ENCODE data around the gene MEI1. TPM values are rescaled to one million over a fixed set of nuclear protein-coding genes. Genes with fewer than 3 reads are reported as not detected.

Gene MEI1
- total and polyA plus RNA-seq, 9 of the 15 experiments (the other 6 are each of a cell fraction or from before 2014, with no cell fraction given) = 0.08 to 0.68 (median 0.18) TPM; not detected in 2

DNA sequence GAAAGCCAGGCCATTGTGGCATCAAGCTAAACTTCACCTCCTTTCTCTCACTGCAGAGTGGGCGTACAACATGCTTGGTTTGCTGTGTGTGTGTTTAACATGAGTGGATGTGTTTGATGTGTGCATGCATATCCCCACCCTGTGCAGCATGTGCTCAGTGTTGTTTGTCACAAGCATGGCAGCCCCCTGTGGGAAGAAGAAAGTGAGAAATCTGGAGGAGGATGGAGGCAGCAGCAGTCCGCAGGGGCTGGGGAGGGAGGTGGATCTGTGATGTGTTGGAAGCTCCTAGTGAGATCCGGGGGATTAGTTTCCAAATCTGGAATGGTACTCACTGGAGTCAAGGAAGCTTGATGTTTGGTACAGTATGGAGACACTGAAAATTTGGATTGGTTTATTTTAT is 77.1 kb downstream of the MEI1 start:
- ATAC-seq (no peak), DNase-seq (ENCODE audit: extremely low read depth in 1 of 4, low spot score in 3 of 4) (no peak), FAIRE-seq (no peak)
- no peak overlapping the region for H3K27ac ChIP-seq (ENCODE audit: extremely low read depth, low read depth, low read length)
- in situ Hi-C loops (cut with MboI) (no loop called here), intact Hi-C loops (cut with micrococcal nuclease) (no loop called here)
- no peaks in the 10 kb centered on the region for H4K20me1 ChIP-seq (replicated peaks; ENCODE audit: control insufficient read depth, insufficient read depth, low read length)
- no peak overlapping the region for H3K4me3 ChIP-seq
- H3K36me3 ChIP-seq (ENCODE audit: control insufficient read depth, insufficient read depth, low read length) = no peaks in the 10 kb centered on the region
- H2AFZ ChIP-seq (ENCODE audit: low read depth, low read length) = no peak overlapping the region
- no peaks in the 10 kb centered on the region for H3K9me1 ChIP-seq (ENCODE audit: control insufficient read depth, insufficient read depth, low read length)
- POLR2A ChIA-PET = interaction anchor here (0.7 to 1.1 kb wide), 3 partner anchors 14 to 771 kb away, joined by 3 read pairs; no protein-coding TSS in a partner anchor
- no peaks in the 10 kb centered on the region for H3K9me3 ChIP-seq (replicated peaks; ENCODE audit: control insufficient read depth, insufficient read depth, low read depth, low read length)
- peaks cover 0 to 6% of the 10 kb centered on the region in 2 experiments; a peak in 1 of 5 replicates for H3K4me1 ChIP-seq (replicated peaks in 1 of 2; ENCODE audit: control insufficient read depth in 2 of 2, insufficient read depth in 2 of 2, low read length in 2 of 2)
- no TSS peak for BruUV-seq (replicated peaks)
- TF ChIP-seq ZC3H11A (IDR thresholded peaks at IDR 0.05; ENCODE audit: low read depth, low read length) (no peak), FOXP1 (CRISPR knock-in tag; IDR thresholded peaks at IDR 0.05) (no peak)
- 27% methylated on average over 3 of the region's 3 CpGs for WGBS (ENCODE audit: insufficient coverage, low coverage, missing lambda C conversion rate)
- CTCF ChIA-PET (ENCODE audit: low intra/inter-chr PET ratio) = no interaction called here
- H3K27me3 ChIP-seq (ENCODE audit: control insufficient read depth in 2 of 2, insufficient read depth in 2 of 2, low read length in 2 of 2) = no peaks in the 10 kb centered on the region
- no peak overlapping the region for H3K4me2 ChIP-seq (ENCODE audit: insufficient read depth, low read length)
- H3K79me2 ChIP-seq (ENCODE audit: control insufficient read depth, insufficient read depth, low read length) = no peaks in the 10 kb centered on the region
- no peak overlapping the region for H3K9ac ChIP-seq (ENCODE audit: insufficient read depth in 1 of 2, low read depth in 2 of 2, low read length in 2 of 2)

GRCh38 chr22:41777749-41778425 is 78.6 kb downstream of the MEI1 start:
- no peak overlapping the region for H3K4me3 ChIP-seq
- DNase-seq (ENCODE audit: extremely low read depth in 1 of 4, low spot score in 3 of 4) (no peak), FAIRE-seq (no peak), ATAC-seq (no peak)
- no peaks in the 10 kb centered on the region for H3K79me2 ChIP-seq (ENCODE audit: control insufficient read depth, insufficient read depth, low read length)
- ChIA-PET CTCF (ENCODE audit: low intra/inter-chr PET ratio) (no interaction called here), POLR2A (interaction anchor here (0.6 to 1.2 kb wide), 3 partner anchors 21 to 539 kb away, joined by 3 read pairs; no protein-coding TSS in a partner anchor)
- H4K20me1 ChIP-seq (replicated peaks; ENCODE audit: control insufficient read depth, insufficient read depth, low read length) = no peaks in the 10 kb centered on the region
- intact Hi-C loops (cut with micrococcal nuclease) = no loop called here
- H3K9ac ChIP-seq (ENCODE audit: insufficient read depth in 1 of 2, low read depth in 2 of 2, low read length in 2 of 2) = no peak overlapping the region
- WGBS (ENCODE audit: insufficient coverage, low coverage, missing lambda C conversion rate) = 13% methylated on average over 2 of the region's 2 CpGs
- no peak overlapping the region for H2AFZ ChIP-seq (ENCODE audit: low read depth, low read length)
- no TSS peak for BruUV-seq (replicated peaks)
- no peaks in the 10 kb centered on the region for H3K36me3 ChIP-seq (ENCODE audit: control insufficient read depth, insufficient read depth, low read length)
- no peak overlapping the region for H3K27ac ChIP-seq (ENCODE audit: extremely low read depth, low read depth, low read length)
- H3K4me1 ChIP-seq (replicated peaks in 1 of 2; ENCODE audit: control insufficient read depth in 2 of 2, insufficient read depth in 2 of 2, low read length in 2 of 2) = peaks cover 0 to 6% of the 10 kb centered on the region in 2 experiments; a peak in 2 of 5 replicates
- H3K9me3 ChIP-seq (replicated peaks; ENCODE audit: control insufficient read depth, insufficient read depth, low read depth, low read length) = no peaks in the 10 kb centered on the region
- H3K4me2 ChIP-seq (ENCODE audit: insufficient read depth, low read length) = no peak overlapping the region
- in situ Hi-C loops (cut with MboI) = no loop called here
- no peak for TF ChIP-seq MNT (conservative IDR thresholded peaks at IDR 0.05)
- TF ChIP-seq HDAC3 (IDR thresholded peaks at IDR 0.05; ENCODE audit: borderline replicate concordance, partially characterized antibody) = no peak
- TF ChIP-seq, protein P1, sequence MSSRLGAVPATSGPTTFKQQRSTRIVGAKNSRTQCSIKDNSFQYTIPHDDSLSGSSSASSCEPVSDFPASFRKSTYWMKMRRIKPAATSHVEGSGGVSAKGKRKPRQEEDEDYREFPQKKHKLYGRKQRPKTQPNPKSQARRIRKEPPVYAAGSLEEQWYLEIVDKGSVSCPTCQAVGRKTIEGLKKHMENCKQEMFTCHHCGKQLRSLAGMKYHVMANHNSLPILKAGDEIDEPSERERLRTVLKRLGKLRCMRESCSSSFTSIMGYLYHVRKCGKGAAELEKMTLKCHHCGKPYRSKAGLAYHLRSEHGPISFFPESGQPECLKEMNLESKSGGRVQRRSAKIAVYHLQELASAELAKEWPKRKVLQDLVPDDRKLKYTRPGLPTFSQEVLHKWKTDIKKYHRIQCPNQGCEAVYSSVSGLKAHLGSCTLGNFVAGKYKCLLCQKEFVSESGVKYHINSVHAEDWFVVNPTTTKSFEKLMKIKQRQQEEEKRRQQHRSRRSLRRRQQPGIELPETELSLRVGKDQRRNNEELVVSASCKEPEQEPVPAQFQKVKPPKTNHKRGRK (tag; IDR thresholded peaks at IDR 0.05) = peak; percentile 78
- no peak for TF ChIP-seq IFI16 (CRISPR knock-in tag; IDR thresholded peaks at IDR 0.05)
- H3K27me3 ChIP-seq (ENCODE audit: control insufficient read depth in 2 of 2, insufficient read depth in 2 of 2, low read length in 2 of 2) = no peaks in the 10 kb centered on the region
- no peaks in the 10 kb centered on the region for H3K9me1 ChIP-seq (ENCODE audit: control insufficient read depth, insufficient read depth, low read length)

Data from K562 (cell line).